Loucy (cell line): Measurements from ENCODE around the gene GTPBP4.

ENCODE experiments used
- H2AFZ ChIP-seq: fragments of 200-600 bp; sonication (generic); 2 replicates; pipeline ENCODE4 v1.6.0; 2016; ENCODE audit warnings: antibody characterized with exemption, mild to moderate bottlenecking, low read length, moderate library complexity
- H3F3A ChIP-seq: fragments of 200-600 bp; 2 replicates; pipeline ENCODE4 v1.6.0; 2016; ENCODE audit warnings: antibody characterized with exemption, low read depth, mild to moderate bottlenecking
- H3K27me3 ChIP-seq: fragments of 200-600 bp; sonication (generic); 2 replicates; pipeline ENCODE4 v1.6.1; 2014; ENCODE audit warnings: low read length, mild to moderate bottlenecking; ENCODE audit not compliant: insufficient read depth, poor library complexity, severe bottlenecking
- H3K36me3 ChIP-seq: fragments of 200-600 bp; sonication (generic); 2 replicates; pipeline ENCODE4 v1.6.1; 2016; ENCODE audit warnings: low read length; ENCODE audit not compliant: insufficient read depth
- H3K4me1 ChIP-seq: fragments of 200-600 bp; sonication (generic); 2 replicates; pipeline ENCODE4 v1.5.1; 2014; ENCODE audit warnings: low read length, mild to moderate bottlenecking; ENCODE audit not compliant: insufficient read depth, poor library complexity, severe bottlenecking
- H3K4me2 ChIP-seq: fragments of 200-600 bp; sonication (generic); 2 replicates; pipeline ENCODE4 v1.6.0; 2014; ENCODE audit warnings: antibody characterized with exemption, low read length, low read depth, mild to moderate bottlenecking; ENCODE audit not compliant: poor library complexity, severe bottlenecking
- H3K4me3 ChIP-seq: fragments of 200-600 bp; sonication (generic); 2 replicates; pipeline ENCODE4 v1.5.1; 2014; ENCODE audit warnings: low read length, mild to moderate bottlenecking, mixed read lengths; ENCODE audit not compliant: poor library complexity, severe bottlenecking
- H3K79me2 ChIP-seq: fragments of 200-600 bp; sonication (generic); 2 replicates; pipeline ENCODE4 v1.6.1; 2014; ENCODE audit warnings: low read length; ENCODE audit not compliant: insufficient read depth
- H3K9ac ChIP-seq: fragments of 200-600 bp; sonication (generic); 2 replicates; pipeline ENCODE4 v1.6.0; 2014; ENCODE audit warnings: mild to moderate bottlenecking, low read depth, low read length, moderate library complexity; ENCODE audit not compliant: poor library complexity, severe bottlenecking
- H3K9me2 ChIP-seq: fragments of 200-600 bp; sonication (generic); replicated peaks from 2 replicates; pipeline ENCODE4 v1.6.1; 2016; ENCODE audit warnings: low read depth, low read length, mixed read lengths
- H3K9me3 ChIP-seq: fragments of 200-600 bp; sonication (generic); 2 replicates; pipeline ENCODE4 v1.6.1; 2014; ENCODE audit warnings: mild to moderate bottlenecking, antibody characterized with exemption, low read length, low read depth; ENCODE audit not compliant: insufficient read depth
- H4K20me1 ChIP-seq: fragments of 200-600 bp; sonication (generic); 2 replicates; pipeline ENCODE4 v1.6.0; 2014; ENCODE audit warnings: antibody characterized with exemption, low read length, mild to moderate bottlenecking; ENCODE audit not compliant: insufficient read depth, poor library complexity, severe bottlenecking
- CTCF ChIP-seq: fragments of 200-600 bp; sonication (generic); conservative IDR thresholded peaks from 2 replicates; pipeline ENCODE4 v1.5.1; 2014; ENCODE audit warnings: mild to moderate bottlenecking, antibody characterized with exemption, low read length
- EZH2phosphoT487 ChIP-seq: fragments of 200-600 bp; IDR thresholded peaks from 2 replicates; pipeline ENCODE4 v1.6.1; 2018; ENCODE audit warnings: antibody characterized with exemption, mild to moderate bottlenecking, moderate library complexity, borderline replicate concordance

Gene GTPBP4

GRCh38 chr10:978826-979421, 9.3 kb upstream of the GTPBP4 start:
- no peaks in the 10 kb centered on the region for H3K36me3 ChIP-seq
- H3K9ac ChIP-seq, result no peak overlapping the region
- H4K20me1 ChIP-seq, result no peaks in the 10 kb centered on the region
- no peaks in the 10 kb centered on the region for H3K79me2 ChIP-seq
- no peaks in the 10 kb centered on the region for H3F3A ChIP-seq
- H3K4me1 ChIP-seq, result no peaks in the 10 kb centered on the region
- no peak overlapping the region for H2AFZ ChIP-seq
- no peak for TF ChIP-seq EZH2phosphoT487
- TF ChIP-seq CTCF, result no peak
- no peak overlapping the region for H3K4me2 ChIP-seq
- H3K27me3 ChIP-seq, result no peaks in the 10 kb centered on the region
- no peaks in the 10 kb centered on the region for H3K9me2 ChIP-seq
- no peak overlapping the region for H3K4me3 ChIP-seq
- H3K9me3 ChIP-seq, result peaks cover 23% of the 10 kb centered on the region; the same call in 1 of the 2 replicates

GRCh38 chr10:980468-981093, 7.7 kb upstream of the GTPBP4 start:
- Histone ChIP-seq H3K27me3 (no peaks in the 10 kb centered on the region), H4K20me1 (no peaks in the 10 kb centered on the region), H3K9me3 (peaks cover 23% of the 10 kb centered on the region; the same call in 1 of the 2 replicates), H3K4me1 (no peaks in the 10 kb centered on the region), H3K9me2 (no peaks in the 10 kb centered on the region), H3K9ac (no peak overlapping the region), H3F3A (no peaks in the 10 kb centered on the region), H2AFZ (no peak overlapping the region), H3K4me2 (no peak overlapping the region), H3K79me2 (no peaks in the 10 kb centered on the region), H3K36me3 (no peaks in the 10 kb centered on the region), H3K4me3 (no peak overlapping the region)
- no peak for TF ChIP-seq CTCF
- TF ChIP-seq EZH2phosphoT487, result no peak

GRCh38 chr10:983401-983800, 4.8 kb upstream of the GTPBP4 start:
- no peaks in the 10 kb centered on the region for H3K9me2 ChIP-seq
- H3K4me2 ChIP-seq, result no peak overlapping the region
- TF ChIP-seq CTCF (no peak), EZH2phosphoT487 (no peak)
- no peaks in the 10 kb centered on the region for H3F3A ChIP-seq
- H3K27me3 ChIP-seq, result no peaks in the 10 kb centered on the region
- H3K4me1 ChIP-seq, result peaks cover 13% of the 10 kb centered on the region
- peaks cover under 1% of the 10 kb centered on the region for H4K20me1 ChIP-seq
- H3K9me3 ChIP-seq, result peaks cover 23% of the 10 kb centered on the region; the same call in 1 of the 2 replicates
- H2AFZ ChIP-seq, result no peak overlapping the region
- peaks cover 11% of the 10 kb centered on the region for H3K79me2 ChIP-seq
- no peak overlapping the region for H3K4me3 ChIP-seq
- no peaks in the 10 kb centered on the region for H3K36me3 ChIP-seq
- H3K9ac ChIP-seq, result no peak overlapping the region
